ENCODE measurements around the gene FAM3B. TPM values are rescaled to one million over a fixed set of nuclear protein-coding genes. Genes with fewer than 3 reads are reported as not detected.

Gene FAM3B
- total RNA-seq, 4 donors from 2014 or later: not detected

- H3K4me1 ChIP-seq: no peaks in the 10 kb centered on the region
- no peaks in the 10 kb centered on the region for H3K9me3 ChIP-seq
- ATAC-seq: peak; percentile 44 to 46
- H3K27ac ChIP-seq: peak overlapping the region; percentile 75 to 84 (median 81)
- DNase-seq: peak; percentile 28 to 55
- no peaks in the 10 kb centered on the region for H3K27me3 ChIP-seq
- no peak overlapping the region for H3K4me3 ChIP-seq
- H3K36me3 ChIP-seq: no peaks in the 10 kb centered on the region
- intact Hi-C loops (cut with DNase I; ENCODE audit: low total_unique reads) (loop anchor here (5.0 kb wide), 1 partner anchor 67 kb away; the partner anchor contains the start of gene MX1), in situ Hi-C loops (cut with MboI; ENCODE audit: low sequenced_read_pairs in 4 of 4) (no loop called here)
- TF ChIP-seq CTCF (IDR thresholded peaks at IDR 0.05 in 4 of 5, conservative IDR thresholded peaks at IDR 0.05 in 1 of 5): no peak
- TF ChIP-seq POLR2A (IDR thresholded peaks at IDR 0.05): no peak
Observed at GRCh38 chr21:41360072-41360821, 43.6 kb downstream of the FAM3B start.

DNA sequence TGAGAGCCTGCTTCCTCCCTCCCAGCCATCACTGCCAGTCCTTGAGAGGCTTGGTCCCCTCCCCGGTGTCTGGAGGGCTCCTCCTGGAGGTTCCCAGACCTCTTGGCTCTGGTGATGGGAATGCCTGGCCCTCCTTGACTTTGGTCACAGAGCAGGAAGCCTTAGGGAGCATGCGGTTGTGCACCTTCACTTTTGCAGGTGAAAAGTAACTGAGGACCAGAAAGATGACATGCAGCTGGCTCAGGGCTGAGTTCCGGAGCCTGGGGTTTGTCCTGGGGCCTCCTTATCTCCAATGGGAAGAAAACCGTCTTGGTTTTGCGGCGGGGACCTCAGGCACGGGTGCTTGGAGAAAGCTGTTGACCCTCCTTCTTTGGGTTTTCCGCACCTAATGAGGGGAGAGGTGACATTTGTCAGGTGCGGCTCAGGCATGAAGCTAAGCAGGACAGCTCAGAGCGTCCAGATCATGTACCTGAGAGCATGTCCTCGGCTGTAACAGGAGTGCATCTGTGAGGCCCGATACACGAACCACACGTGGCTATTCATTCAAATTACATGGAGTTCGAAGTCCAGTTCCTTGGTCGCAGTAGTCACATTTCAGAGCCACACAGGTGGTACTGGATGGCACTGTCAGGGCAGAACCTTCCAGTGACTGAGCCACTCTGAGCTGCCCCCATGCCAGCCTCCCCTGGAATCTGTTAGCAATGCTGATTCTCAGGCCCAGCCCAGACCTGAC is 44.6 kb downstream of the FAM3B start:
- Histone ChIP-seq H3K27me3 (peaks cover 0 to 3% (median 0%) of the 10 kb centered on the region in 3 donors), H3K27ac (peak overlapping the region; percentile 75 to 84 (median 81)), H3K9me3 (no peaks in the 10 kb centered on the region), H3K4me1 (no peaks in the 10 kb centered on the region), H3K4me3 (peak overlapping the region; percentile 43 to 49 (median 46)), H3K36me3 (no peaks in the 10 kb centered on the region)
- no peak for TF ChIP-seq CTCF (IDR thresholded peaks at IDR 0.05 in 4 of 5, conservative IDR thresholded peaks at IDR 0.05 in 1 of 5)
- TF ChIP-seq POLR2A (IDR thresholded peaks at IDR 0.05): no peak
- intact Hi-C loops (cut with DNase I; ENCODE audit: low total_unique reads) (loop anchor here (5.0 kb wide), 1 partner anchor 66 kb away; the partner anchor contains the start of gene MX1), in situ Hi-C loops (cut with MboI; ENCODE audit: low sequenced_read_pairs in 4 of 4) (no loop called here)
- no peak for ATAC-seq
- no peak for DNase-seq

DNA sequence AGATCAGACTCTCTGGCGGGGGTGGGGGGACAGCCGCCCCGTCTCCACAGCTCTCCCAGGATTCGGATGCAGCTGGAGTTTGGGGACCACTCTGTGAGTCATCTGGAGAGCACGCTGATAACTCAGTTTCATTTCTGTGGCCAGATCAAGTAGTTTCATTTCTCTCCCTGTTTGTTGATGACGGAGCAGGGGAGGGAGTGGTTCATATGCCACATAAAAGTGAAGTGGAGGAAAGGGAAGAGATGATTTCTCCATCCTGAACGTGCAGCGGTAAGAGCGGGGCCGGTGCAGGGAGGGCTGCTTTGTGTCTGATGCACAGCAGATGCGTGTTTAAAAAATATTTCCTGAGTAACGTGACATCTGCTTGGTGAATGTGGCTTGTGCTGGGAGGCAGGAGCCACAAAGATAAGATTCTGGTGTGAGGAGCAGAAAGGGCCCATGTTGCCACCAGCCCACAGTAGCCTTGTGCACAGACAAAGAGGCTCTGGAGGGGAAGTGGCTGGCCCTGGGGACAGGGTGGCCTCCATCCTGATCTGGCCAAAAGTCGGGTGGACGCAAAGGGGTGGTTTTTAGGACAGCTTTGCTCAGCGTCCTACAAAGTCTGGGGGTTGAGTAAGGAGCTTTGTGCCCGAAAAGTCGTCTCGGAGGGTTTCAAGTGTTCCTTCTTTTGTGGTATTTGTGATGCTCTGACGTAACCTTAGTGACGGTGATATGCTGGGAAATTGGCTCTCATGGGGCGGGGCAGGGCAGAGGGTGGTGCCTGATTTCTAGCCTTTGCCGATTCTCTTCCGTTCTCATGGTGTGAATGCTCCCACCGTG is 45.4 kb downstream of the FAM3B start, which contains the start of gene MX2:
MX2 (plus strand) TSS at position 242 of the 819 bp plus-strand sequence. CDS start 14,880 bp downstream, outside the sequence.
- Histone ChIP-seq H3K27ac (peak within 1 kb of the TSS; percentile 75 to 84 (median 81)), H3K9me3 (no peaks in the 10 kb centered on the region), H3K4me1 (no peaks in the 10 kb centered on the region), H3K36me3 (no peaks in the 10 kb centered on the region), H3K4me3 (peak within 1 kb of the TSS; percentile 43 to 49 (median 46)), H3K27me3 (peaks cover 0 to 3% (median 0%) of the 10 kb centered on the region in 3 donors)
- intact Hi-C loops (cut with DNase I; ENCODE audit: low total_unique reads) (loop anchor here (5.0 kb wide), 1 partner anchor 65 kb away; the partner anchor contains the start of gene MX1), in situ Hi-C loops (cut with MboI; ENCODE audit: low sequenced_read_pairs in 4 of 4) (no loop called here)
- peak; percentile 12 to 41 for TF ChIP-seq POLR2A (IDR thresholded peaks at IDR 0.05)
- TF ChIP-seq CTCF (IDR thresholded peaks at IDR 0.05 in 4 of 5, conservative IDR thresholded peaks at IDR 0.05 in 1 of 5): no peak
- DNase-seq (peak; percentile 59 to 68), ATAC-seq (peak; percentile 82)

GRCh38 chr21:41362605-41363369 is 46.2 kb downstream of the FAM3B start:
- peaks cover 0 to 3% (median 0%) of the 10 kb centered on the region in 3 donors for H3K27me3 ChIP-seq
- ATAC-seq (no peak), DNase-seq (no peak)
- H3K4me3 ChIP-seq: peak overlapping the region; percentile 43 to 49 (median 46)
- TF ChIP-seq CTCF (IDR thresholded peaks at IDR 0.05 in 4 of 5, conservative IDR thresholded peaks at IDR 0.05 in 1 of 5): no peak
- peak in 1 of 2 donors; percentile 4 for TF ChIP-seq POLR2A (IDR thresholded peaks at IDR 0.05)
- in situ Hi-C loops (cut with MboI; ENCODE audit: low sequenced_read_pairs in 4 of 4): no loop called here
- H3K36me3 ChIP-seq: no peaks in the 10 kb centered on the region
- H3K9me3 ChIP-seq: no peaks in the 10 kb centered on the region
- peak overlapping the region; percentile 75 to 84 (median 81) for H3K27ac ChIP-seq
- no peaks in the 10 kb centered on the region for H3K4me1 ChIP-seq
- intact Hi-C loops (cut with DNase I; ENCODE audit: low total_unique reads): loop anchor here (5.0 kb wide), 1 partner anchor 65 kb away; the partner anchor contains the start of gene MX1

Data from gastrocnemius medialis (tissue), 4 donors.